ENCODE measurements around the gene MCF2L.

MCF2L gene

DNA sequence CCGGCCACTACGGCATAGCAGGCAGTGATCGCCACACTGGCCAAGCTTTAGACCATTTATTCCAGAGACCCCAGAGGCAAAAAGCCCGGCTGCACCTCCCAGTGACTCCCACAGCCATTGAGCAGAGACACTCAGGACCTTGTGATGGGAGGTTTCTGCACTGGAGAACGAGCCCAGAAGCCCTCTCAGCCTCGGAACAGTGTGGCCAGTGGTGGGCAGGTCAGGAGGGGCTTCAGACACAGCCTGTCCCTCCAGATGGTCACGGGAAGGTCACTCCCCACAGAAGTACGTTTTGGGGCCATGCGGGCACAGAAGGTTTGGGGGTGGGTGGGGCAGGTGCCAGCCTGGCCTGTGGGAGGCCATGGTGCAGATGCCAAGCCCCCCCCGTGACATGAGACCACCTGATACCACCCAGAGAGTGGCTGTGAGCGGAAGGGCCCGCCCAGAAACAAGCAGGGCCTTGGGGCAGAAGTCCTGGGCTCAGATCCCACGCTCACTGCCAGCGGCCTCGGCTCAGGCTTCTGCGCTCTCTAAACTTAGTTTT, 153.0 kb downstream of the MCF2L start:
- no peak overlapping the region for H2AFZ ChIP-seq (ENCODE audit: low read depth, low read length)
- H4K91ac ChIP-seq (ENCODE audit: low read length), result no peak overlapping the region
- no peak overlapping the region for H3K4me2 ChIP-seq (ENCODE audit: low read length, poor library complexity, severe bottlenecking)
- no peak overlapping the region for H3K4ac ChIP-seq (ENCODE audit: low read depth in 1 of 2, low read length in 2 of 2)
- no peak overlapping the region for H2AK5ac ChIP-seq (ENCODE audit: low read length, severe bottlenecking)
- DNase-seq, result no peak
- peak overlapping the region; percentile 60 for H3K9ac ChIP-seq (ENCODE audit: low read length)
- peaks cover 0 to 3% of the 10 kb centered on the region in 2 experiments for H3K36me3 ChIP-seq (ENCODE audit: control insufficient read depth in 1 of 2, insufficient read depth in 2 of 2, low read depth in 1 of 2, low read length in 2 of 2)
- no peak overlapping the region for H2BK5ac ChIP-seq (ENCODE audit: low read depth, low read length, poor library complexity, severe bottlenecking)
- H3K9me3 ChIP-seq (ENCODE audit: control insufficient read depth, low read length), result no peaks in the 10 kb centered on the region
- no peak overlapping the region for H3K18ac ChIP-seq (ENCODE audit: low read depth in 1 of 2, low read length in 2 of 2)
- H3K79me1 ChIP-seq (replicated peaks; ENCODE audit: low read length, poor library complexity, severe bottlenecking), result no peaks in the 10 kb centered on the region
- no peak overlapping the region for H4K8ac ChIP-seq (ENCODE audit: low read length)
- peaks cover 11% of the 10 kb centered on the region for H3K4me1 ChIP-seq (ENCODE audit: control insufficient read depth, insufficient read depth, low read depth, low read length)
- 87% methylated on average over 16 of the region's 16 CpGs for WGBS
- no peak overlapping the region for H2BK15ac ChIP-seq (ENCODE audit: low read depth, poor library complexity, severe bottlenecking)
- H3K4me3 ChIP-seq (ENCODE audit: insufficient read depth in 1 of 2, low read depth in 1 of 2, low read length in 2 of 2), result peak overlapping the region in 1 of 2 experiments; percentile 66
- no peak overlapping the region for H2BK120ac ChIP-seq (ENCODE audit: low read depth, low read length)
- no peak overlapping the region for H3K23ac ChIP-seq (ENCODE audit: low read length in 2 of 2)
- no peak overlapping the region for H2BK12ac ChIP-seq (ENCODE audit: low read length in 2 of 2)
- peaks cover 7 to 40% of the 10 kb centered on the region in 2 experiments for H3K27me3 ChIP-seq (ENCODE audit: control insufficient read depth in 1 of 2, insufficient read depth in 1 of 2, low read length in 2 of 2)
- H3K14ac ChIP-seq (ENCODE audit: low read length in 2 of 2), result no peak overlapping the region
- no peak overlapping the region for H3K27ac ChIP-seq (ENCODE audit: low read length, poor library complexity, severe bottlenecking)

DNA sequence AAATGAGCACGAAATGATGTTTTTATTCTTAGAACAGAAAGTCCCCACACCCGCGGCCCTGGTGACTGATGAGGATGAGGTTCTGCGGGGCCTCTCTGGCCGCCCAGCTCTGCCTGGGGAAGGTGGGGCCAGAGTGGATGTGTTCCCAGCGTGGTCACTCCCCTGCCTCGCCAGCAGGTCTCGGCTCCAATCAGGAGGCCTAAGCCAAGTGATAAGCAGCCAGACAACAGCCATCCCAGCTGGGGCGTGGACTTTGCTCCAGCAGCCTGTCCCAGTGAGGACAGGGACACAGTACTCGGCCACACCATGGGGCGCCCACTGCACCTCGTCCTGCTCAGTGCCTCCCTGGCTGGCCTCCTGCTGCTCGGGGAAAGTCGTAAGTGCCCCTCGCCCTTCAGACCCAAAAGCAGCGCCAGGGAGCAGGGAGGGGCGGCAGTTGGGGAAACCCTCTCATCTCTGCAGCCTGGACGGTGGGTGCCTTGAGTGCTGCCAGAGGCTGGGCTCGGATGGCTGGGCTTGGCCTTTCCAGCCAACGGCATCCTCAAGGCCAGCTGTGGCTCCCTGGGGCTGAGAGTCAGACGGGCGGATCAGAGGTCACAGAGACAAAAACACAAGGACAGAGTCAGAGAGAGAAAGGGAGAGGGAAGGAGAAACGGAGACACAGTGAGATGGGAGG, 153.7 kb downstream of the MCF2L start, which contains the start of gene F10:
TSS of gene F10 (plus strand) at position 250 of the 676 bp plus-strand sequence. CDS start at position 307, 57 bp downstream.
- 50% methylated on average over 23 of the region's 23 CpGs for WGBS

GRCh38 chr13:113123226-113124201, 154.5 kb downstream of the MCF2L start:
- no peak overlapping the region for H3K18ac ChIP-seq (ENCODE audit: low read depth in 1 of 2, low read length in 2 of 2)
- no peak overlapping the region for H3K14ac ChIP-seq (ENCODE audit: low read length in 2 of 2)
- no peak overlapping the region for H2BK12ac ChIP-seq (ENCODE audit: low read length in 2 of 2)
- H3K9ac ChIP-seq (ENCODE audit: low read length), result peak overlapping the region; percentile 60
- H3K23ac ChIP-seq (ENCODE audit: low read length in 2 of 2), result no peak overlapping the region
- no peak overlapping the region for H3K27ac ChIP-seq (ENCODE audit: low read length, poor library complexity, severe bottlenecking)
- H3K36me3 ChIP-seq (ENCODE audit: control insufficient read depth in 1 of 2, insufficient read depth in 2 of 2, low read depth in 1 of 2, low read length in 2 of 2), result peaks cover 0 to 3% of the 10 kb centered on the region in 2 experiments
- no peak overlapping the region for H2AFZ ChIP-seq (ENCODE audit: low read depth, low read length)
- no peak overlapping the region for H2AK5ac ChIP-seq (ENCODE audit: low read length, severe bottlenecking)
- no peak overlapping the region for H2BK5ac ChIP-seq (ENCODE audit: low read depth, low read length, poor library complexity, severe bottlenecking)
- H2BK15ac ChIP-seq (ENCODE audit: low read depth, poor library complexity, severe bottlenecking), result no peak overlapping the region
- no peak overlapping the region for H4K8ac ChIP-seq (ENCODE audit: low read length)
- H3K79me1 ChIP-seq (replicated peaks; ENCODE audit: low read length, poor library complexity, severe bottlenecking), result no peaks in the 10 kb centered on the region
- peak overlapping the region; percentile 41 for H3K4me2 ChIP-seq (ENCODE audit: low read length, poor library complexity, severe bottlenecking)
- peaks cover 16 to 36% of the 10 kb centered on the region in 2 experiments for H3K27me3 ChIP-seq (ENCODE audit: control insufficient read depth in 1 of 2, insufficient read depth in 1 of 2, low read length in 2 of 2)
- H3K4me1 ChIP-seq (ENCODE audit: control insufficient read depth, insufficient read depth, low read depth, low read length), result peaks cover 9% of the 10 kb centered on the region
- WGBS, result 91% methylated on average over 29 of the region's 29 CpGs
- H3K9me3 ChIP-seq (ENCODE audit: control insufficient read depth, low read length), result no peaks in the 10 kb centered on the region
- H3K4me3 ChIP-seq (ENCODE audit: insufficient read depth in 1 of 2, low read depth in 1 of 2, low read length in 2 of 2), result peak overlapping the region in 1 of 2 experiments; percentile 66
- H2BK120ac ChIP-seq (ENCODE audit: low read depth, low read length), result no peak overlapping the region
- no peak for DNase-seq
- H3K4ac ChIP-seq (ENCODE audit: low read depth in 1 of 2, low read length in 2 of 2), result no peak overlapping the region
- H4K91ac ChIP-seq (ENCODE audit: low read length), result no peak overlapping the region

More for the DNA sequence above, 153.7 kb downstream of the MCF2L start, which contains the start of gene F10:
- peak within 1 kb of the TSS; percentile 11 to 66 for H3K4me3 ChIP-seq (ENCODE audit: insufficient read depth in 1 of 2, low read depth in 1 of 2, low read length in 2 of 2)
- H3K27me3 ChIP-seq (ENCODE audit: control insufficient read depth in 1 of 2, insufficient read depth in 1 of 2, low read length in 2 of 2), result peaks cover 11 to 40% of the 10 kb centered on the region in 2 experiments
- H3K27ac ChIP-seq (ENCODE audit: low read length, poor library complexity, severe bottlenecking), result no peak within 1 kb of the TSS
- no peak within 1 kb of the TSS for H2AK5ac ChIP-seq (ENCODE audit: low read length, severe bottlenecking)
- no peak within 1 kb of the TSS for H3K4ac ChIP-seq (ENCODE audit: low read depth in 1 of 2, low read length in 2 of 2)
- H3K36me3 ChIP-seq (ENCODE audit: control insufficient read depth in 1 of 2, insufficient read depth in 2 of 2, low read depth in 1 of 2, low read length in 2 of 2), result peaks cover 0 to 3% of the 10 kb centered on the region in 2 experiments
- peak within 1 kb of the TSS; percentile 41 for H3K4me2 ChIP-seq (ENCODE audit: low read length, poor library complexity, severe bottlenecking)
- no peak within 1 kb of the TSS for H3K18ac ChIP-seq (ENCODE audit: low read depth in 1 of 2, low read length in 2 of 2)
- H3K9me3 ChIP-seq (ENCODE audit: control insufficient read depth, low read length), result no peaks in the 10 kb centered on the region
- no peak within 1 kb of the TSS for H3K23ac ChIP-seq (ENCODE audit: low read length in 2 of 2)
- H3K4me1 ChIP-seq (ENCODE audit: control insufficient read depth, insufficient read depth, low read depth, low read length), result peaks cover 9% of the 10 kb centered on the region
- no peak within 1 kb of the TSS for H4K8ac ChIP-seq (ENCODE audit: low read length)
- no peak within 1 kb of the TSS for H2BK12ac ChIP-seq (ENCODE audit: low read length in 2 of 2)
- H3K9ac ChIP-seq (ENCODE audit: low read length), result peak within 1 kb of the TSS; percentile 60
- no peak within 1 kb of the TSS for H4K91ac ChIP-seq (ENCODE audit: low read length)
- peak; percentile 46 for DNase-seq
- no peak within 1 kb of the TSS for H2BK5ac ChIP-seq (ENCODE audit: low read depth, low read length, poor library complexity, severe bottlenecking)
- no peak within 1 kb of the TSS for H3K14ac ChIP-seq (ENCODE audit: low read length in 2 of 2)
- H2AFZ ChIP-seq (ENCODE audit: low read depth, low read length), result peak within 1 kb of the TSS; percentile 6
- no peak within 1 kb of the TSS for H2BK15ac ChIP-seq (ENCODE audit: low read depth, poor library complexity, severe bottlenecking)
- H3K79me1 ChIP-seq (replicated peaks; ENCODE audit: low read length, poor library complexity, severe bottlenecking), result no peaks in the 10 kb centered on the region
- no peak within 1 kb of the TSS for H2BK120ac ChIP-seq (ENCODE audit: low read depth, low read length)

All from mesenchymal stem cell (in vitro differentiated cells and primary cell).